Bronchial epithelial cell (primary cell): ENCODE results near the gene SNAP91. TPM values are rescaled to one million over a fixed set of nuclear protein-coding genes. Genes with fewer than 3 reads are reported as not detected.

Experiments used
- DNase-seq: peaks from one replicate; pipeline ENCODE4 v3.0.0-alpha.2; 2010; ENCODE audit warnings: low read depth
- FAIRE-seq: peaks from 2 replicates; lab custom pipeline; 2011; peaks lifted over from hg19 to GRCh38; lab: Jason Lieb, UNC
- H3K27me3 ChIP-seq: 2 replicates; pipeline ENCODE4 v1.5.1; 2011; ENCODE audit warnings: low read length; ENCODE audit not compliant: control insufficient read depth, insufficient read depth
- H3K36me3 ChIP-seq: 2 replicates; pipeline ENCODE4 v1.5.1; 2011; ENCODE audit warnings: low read length; ENCODE audit not compliant: control insufficient read depth, insufficient read depth
- H3K4me3 ChIP-seq: 2 replicates; pipeline ENCODE4 v1.5.1; 2011; ENCODE audit warnings: mild to moderate bottlenecking, low read depth, low read length, control low read depth
- total RNA-seq: library from RNA; depleted of rRNA; stranded (reverse); fragments of >200 nt; gene quantifications from 2 replicates; pipeline ENCODE4 v1.2.1, GENCODE V29; 2014
- TF ChIP-seq, protein P1 (sequence below): IDR thresholded peaks from 2 replicates; pipeline ENCODE4 v1.5.1; 2011; ENCODE audit warnings: mild to moderate bottlenecking, moderate library complexity, low read length, control low read depth, inconsistent platforms; ENCODE audit not compliant: insufficient read depth, severe bottlenecking

Gene SNAP91
- total RNA-seq, 1 donor from 2014 or later, result under 0.01 TPM

- Histone ChIP-seq H3K36me3 (no peaks in the 10 kb centered on the region), H3K4me3 (no peak overlapping the region), H3K27me3 (no peaks in the 10 kb centered on the region)
- no peak for FAIRE-seq
- no peak for DNase-seq
- TF ChIP-seq, protein P1, sequence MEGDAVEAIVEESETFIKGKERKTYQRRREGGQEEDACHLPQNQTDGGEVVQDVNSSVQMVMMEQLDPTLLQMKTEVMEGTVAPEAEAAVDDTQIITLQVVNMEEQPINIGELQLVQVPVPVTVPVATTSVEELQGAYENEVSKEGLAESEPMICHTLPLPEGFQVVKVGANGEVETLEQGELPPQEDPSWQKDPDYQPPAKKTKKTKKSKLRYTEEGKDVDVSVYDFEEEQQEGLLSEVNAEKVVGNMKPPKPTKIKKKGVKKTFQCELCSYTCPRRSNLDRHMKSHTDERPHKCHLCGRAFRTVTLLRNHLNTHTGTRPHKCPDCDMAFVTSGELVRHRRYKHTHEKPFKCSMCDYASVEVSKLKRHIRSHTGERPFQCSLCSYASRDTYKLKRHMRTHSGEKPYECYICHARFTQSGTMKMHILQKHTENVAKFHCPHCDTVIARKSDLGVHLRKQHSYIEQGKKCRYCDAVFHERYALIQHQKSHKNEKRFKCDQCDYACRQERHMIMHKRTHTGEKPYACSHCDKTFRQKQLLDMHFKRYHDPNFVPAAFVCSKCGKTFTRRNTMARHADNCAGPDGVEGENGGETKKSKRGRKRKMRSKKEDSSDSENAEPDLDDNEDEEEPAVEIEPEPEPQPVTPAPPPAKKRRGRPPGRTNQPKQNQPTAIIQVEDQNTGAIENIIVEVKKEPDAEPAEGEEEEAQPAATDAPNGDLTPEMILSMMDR, result no peak
These were observed 105.3 kb downstream of the SNAP91 start for GRCh38 chr6:83603551-83603950.

DNA sequence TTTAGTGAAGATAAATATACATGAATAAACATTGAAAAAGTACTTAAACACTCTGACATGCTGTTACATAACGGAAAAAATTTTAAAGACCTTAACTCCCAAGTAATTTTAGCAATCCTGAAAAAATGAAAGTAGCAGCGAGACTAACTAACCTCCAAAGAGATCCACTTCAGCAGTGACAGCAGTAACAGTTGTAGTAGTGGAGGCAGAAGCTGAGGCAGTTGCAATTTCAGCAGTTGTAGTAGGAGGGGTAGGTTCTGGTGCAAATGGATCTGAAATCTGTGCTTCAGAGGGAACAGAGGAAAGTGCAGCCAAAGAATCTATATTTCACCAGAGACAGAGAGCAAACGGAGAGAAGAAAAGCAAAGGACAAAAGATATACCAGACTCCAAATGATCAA is 107.8 kb downstream of the SNAP91 start:
- TF ChIP-seq, protein P1, result no peak
- Histone ChIP-seq H3K27me3 (no peaks in the 10 kb centered on the region), H3K4me3 (no peak overlapping the region), H3K36me3 (no peaks in the 10 kb centered on the region)
- FAIRE-seq (no peak), DNase-seq (no peak)

GRCh38 chr6:83600459-83600858 is 108.4 kb downstream of the SNAP91 start:
- no peaks in the 10 kb centered on the region for H3K27me3 ChIP-seq
- FAIRE-seq (no peak), DNase-seq (no peak)

GRCh38 chr6:83597511-83597910 is 111.4 kb downstream of the SNAP91 start:
- no peak for FAIRE-seq
- no peaks in the 10 kb centered on the region for H3K36me3 ChIP-seq
- H3K4me3 ChIP-seq, result no peak overlapping the region
- no peak for DNase-seq
- TF ChIP-seq, protein P1, result no peak
- H3K27me3 ChIP-seq, result no peaks in the 10 kb centered on the region

More at GRCh38 chr6:83600459-83600858, 108.4 kb downstream of the SNAP91 start:
- no peak overlapping the region for H3K4me3 ChIP-seq
- H3K36me3 ChIP-seq, result no peaks in the 10 kb centered on the region
- TF ChIP-seq, protein P1, result no peak

- H3K4me3 ChIP-seq, result no peak overlapping the region
- no peak for FAIRE-seq
- H3K27me3 ChIP-seq, result no peaks in the 10 kb centered on the region
- DNase-seq, result no peak
- no peaks in the 10 kb centered on the region for H3K36me3 ChIP-seq
- TF ChIP-seq, protein P1, result no peak
These were observed 111.8 kb downstream of the SNAP91 start for GRCh38 chr6:83597051-83597450.

DNA sequence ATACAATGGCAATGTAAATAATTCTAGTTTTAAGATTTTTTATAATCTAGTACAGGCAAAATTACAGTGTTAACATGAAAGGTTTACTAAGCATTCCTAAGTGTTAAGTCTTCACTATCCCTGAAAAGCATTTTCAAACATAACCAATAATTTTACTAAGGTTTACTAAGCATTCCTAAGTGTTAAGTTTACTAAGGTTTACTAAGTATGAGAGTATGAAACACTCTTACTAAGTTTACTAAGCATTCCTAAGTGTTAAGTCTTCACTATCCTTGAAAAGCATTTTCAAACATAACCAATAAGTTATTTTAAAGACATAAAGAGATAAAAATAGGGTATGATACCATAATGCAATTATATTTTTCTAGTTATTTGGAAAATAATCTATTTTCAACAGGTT is 114.0 kb downstream of the SNAP91 start:
- Histone ChIP-seq H3K27me3 (no peaks in the 10 kb centered on the region), H3K4me3 (no peak overlapping the region), H3K36me3 (no peaks in the 10 kb centered on the region)
- TF ChIP-seq, protein P1, result no peak
- FAIRE-seq, result no peak
- DNase-seq, result no peak
